ENCODE measurements around the gene SLC16A3.

The SLC16A3 gene

GRCh38 chr17:82269138-82269881, 40.5 kb downstream of the SLC16A3 start:
- no peak for DNase-seq (ENCODE audit: low read depth)

- DNase-seq (ENCODE audit: low read depth), result no peak
Observed at GRCh38 chr17:82269882-82270500, 41.1 kb downstream of the SLC16A3 start.

GRCh38 chr17:82270651-82271050, 41.8 kb downstream of the SLC16A3 start:
- DNase-seq (ENCODE audit: low read depth), result no peak

- DNase-seq (ENCODE audit: low read depth), result no peak
Observed at GRCh38 chr17:82271401-82271800, 42.6 kb downstream of the SLC16A3 start.

- DNase-seq (ENCODE audit: low read depth), result no peak
Observed at GRCh38 chr17:82272495-82273326, 43.9 kb downstream of the SLC16A3 start.

- peak; percentile 91 for DNase-seq (ENCODE audit: low read depth)
Observed at GRCh38 chr17:82273327-82274133, 44.7 kb downstream of the SLC16A3 start, which contains the start of gene CSNK1D. CSNK1D (minus strand) TSS chr17:82273700; CDS start chr17:82273381, 319 bp downstream.

- no peak for DNase-seq (ENCODE audit: low read depth)
Observed at GRCh38 chr17:82274134-82275020, 45.5 kb downstream of the SLC16A3 start.

- DNase-seq (ENCODE audit: low read depth), result no peak
Observed at GRCh38 chr17:82275326-82275725, 46.5 kb downstream of the SLC16A3 start.

- DNase-seq (ENCODE audit: low read depth), result no peak
Observed at GRCh38 chr17:82276938-82277337, 48.1 kb downstream of the SLC16A3 start.

- no peak for DNase-seq (ENCODE audit: low read depth)
Observed at GRCh38 chr17:82277851-82278250, 49.0 kb downstream of the SLC16A3 start.

- DNase-seq (ENCODE audit: low read depth), result no peak
Observed at GRCh38 chr17:82278308-82278707, 49.5 kb downstream of the SLC16A3 start.

- no peak for DNase-seq (ENCODE audit: low read depth)
Observed at GRCh38 chr17:82278786-82279391, 50.0 kb downstream of the SLC16A3 start.

- no peak for DNase-seq (ENCODE audit: low read depth)
Observed at GRCh38 chr17:82280537-82280936, 51.7 kb downstream of the SLC16A3 start.

- no peak for DNase-seq (ENCODE audit: low read depth)
Observed at GRCh38 chr17:82281076-82281475, 52.2 kb downstream of the SLC16A3 start.

GRCh38 chr17:82281502-82282238, 52.8 kb downstream of the SLC16A3 start:
- DNase-seq (ENCODE audit: low read depth), result no peak

GRCh38 chr17:82282239-82283207, 53.7 kb downstream of the SLC16A3 start:
- no peak for DNase-seq (ENCODE audit: low read depth)

GRCh38 chr17:82283208-82283749, 54.4 kb downstream of the SLC16A3 start:
- DNase-seq (ENCODE audit: low read depth), result no peak

GRCh38 chr17:82285141-82285540, 56.3 kb downstream of the SLC16A3 start:
- no peak for DNase-seq (ENCODE audit: low read depth)
